Small intestine (tissue), 7 donors: Measurements from ENCODE around the gene DTNB. TPM values are rescaled to one million over a fixed set of nuclear protein-coding genes. Genes with fewer than 3 reads are reported as not detected.
"Not testable (repeated sequence)": the region's sequence is repeated elsewhere in the genome, so short reads cannot be mapped to it uniquely, and the experiment has no call there.

Source experiments
- DNase-seq, 2 donors: peaks; one replicate each; pipeline versions ENCODE4 v3.0.0 to v3.0.0-alpha.2; 2013
- FAIRE-seq: peaks from 2 replicates; lab custom pipeline; 2012; peaks lifted over from hg19 to GRCh38; lab: Jason Lieb, UNC
- H3K27ac ChIP-seq, 3 donors: one replicate each; pipeline ENCODE4 v1.5.1; 2013; ENCODE audit warnings: low read length in 2 of 3, mild to moderate bottlenecking in 2 of 3, control low read depth in 1 of 3, inconsistent platforms in 1 of 3, low read depth in 1 of 3, moderate library complexity in 1 of 3
- H3K27me3 ChIP-seq, 3 donors: one replicate each; pipeline ENCODE4 v1.6.1; 2013; ENCODE audit warnings: low read length in 3 of 3, inconsistent platforms in 1 of 3; ENCODE audit not compliant: control insufficient read depth in 3 of 3, insufficient read depth in 3 of 3
- H3K36me3 ChIP-seq, 3 donors: one replicate each; pipeline ENCODE4 v1.6.1; 2013; ENCODE audit warnings: low read length in 3 of 3, inconsistent platforms in 1 of 3, low read depth in 1 of 3, mild to moderate bottlenecking in 1 of 3, moderate library complexity in 1 of 3; ENCODE audit not compliant: control insufficient read depth in 3 of 3, insufficient read depth in 2 of 3
- H3K4me1 ChIP-seq, 3 donors: one replicate each; pipeline ENCODE4 v1.6.1; 2013; ENCODE audit warnings: low read length in 2 of 3, inconsistent platforms in 1 of 3, low read depth in 1 of 3, mild to moderate bottlenecking in 1 of 3, moderate library complexity in 1 of 3; ENCODE audit not compliant: control insufficient read depth in 3 of 3, insufficient read depth in 2 of 3
- H3K4me3 ChIP-seq, 3 donors: one replicate each; pipeline ENCODE4 v1.5.1; 2013; ENCODE audit warnings: low read length in 3 of 3, control low read depth in 1 of 3, inconsistent platforms in 1 of 3, low read depth in 1 of 3, mild to moderate bottlenecking in 1 of 3, moderate library complexity in 1 of 3
- H3K9me3 ChIP-seq, 2 donors: one replicate each; pipeline ENCODE4 v1.6.1; 2013; ENCODE audit warnings: low read depth in 1 of 2, low read length in 1 of 2; ENCODE audit not compliant: control insufficient read depth in 2 of 2, insufficient read depth in 1 of 2
- WGBS, 3 donors: extraction: QIAGEN DNeasy Blood & Tissue Kit; methylation state at CpG; one replicate each; pipeline ENCODE4 v1.1.7; 2013; 5-methylcytosine and 5-hydroxymethylcytosine counted together
- polyA plus RNA-seq, 4 donors: library from polyadenylated mRNA; stranded (reverse) in 3 of 4; unstranded in 1 of 4; fragments of 200-250 nt in 3 of 4; fragments of 120-200 nt in 1 of 4; gene quantifications; one replicate each; pipeline versions ENCODE4 v1.2.1 to v1.2.3, GENCODE V29; 2013
- donor health status: healthy with polysubstance abuse.
- donor health status: control.
- donor health status: control.
- donor health status: Bipolar disorder and iron deficiency.
- donor health status: healthy.

Gene DTNB
- polyA plus RNA-seq, 4 donors, result 2.4 to 9.7 (median 4.4) TPM

- not testable (repeated sequence) for H3K9me3 ChIP-seq, H3K36me3 ChIP-seq, H3K4me3 ChIP-seq, FAIRE-seq, H3K27ac ChIP-seq, H3K4me1 ChIP-seq, H3K27me3 ChIP-seq, DNase-seq
- WGBS, 3 donors, result 92 to 97% (median 96%) methylated on average over 9 to 34 of the region's 34 CpGs
Measured at GRCh38 chr2:25633801-25634200, 39.6 kb downstream of the DTNB start.

- Histone ChIP-seq H3K4me3 (no peak overlapping the region), H3K36me3 (no peaks in the 10 kb centered on the region), H3K27ac (no peak overlapping the region), H3K9me3 (no peaks in the 10 kb centered on the region), H3K27me3 (no peaks in the 10 kb centered on the region), H3K4me1 (no peaks in the 10 kb centered on the region)
- no peak for FAIRE-seq
- DNase-seq, result no peak
- 77 to 90% (median 87%) methylated on average over 2 of the region's 2 CpGs for WGBS, 3 donors
Measured at GRCh38 chr2:25632396-25632795, 41.0 kb downstream of the DTNB start.

- Histone ChIP-seq H3K36me3 (peaks cover 0 to 4% (median 0%) of the 10 kb centered on the region in 3 donors), H3K27me3 (no peaks in the 10 kb centered on the region), H3K27ac (no peak overlapping the region), H3K9me3 (no peaks in the 10 kb centered on the region), H3K4me3 (no peak overlapping the region), H3K4me1 (no peaks in the 10 kb centered on the region)
- FAIRE-seq (no peak), DNase-seq (no peak)
- WGBS, 3 donors, result 87 to 94% (median 91%) methylated on average over 2 of the region's 2 CpGs
Measured at GRCh38 chr2:25624635-25625034, 48.7 kb downstream of the DTNB start.

- no peak for FAIRE-seq
- no peaks in the 10 kb centered on the region for H3K27me3 ChIP-seq
Measured at GRCh38 chr2:25623361-25623760, 50.0 kb downstream of the DTNB start.

GRCh38 chr2:25620711-25621110 lies 52.7 kb downstream of the DTNB start:
- Histone ChIP-seq H3K36me3 (no peaks in the 10 kb centered on the region), H3K27me3 (no peaks in the 10 kb centered on the region), H3K27ac (no peak overlapping the region), H3K9me3 (no peaks in the 10 kb centered on the region), H3K4me3 (no peak overlapping the region), H3K4me1 (peaks cover 0 to 8% (median 6%) of the 10 kb centered on the region in 3 donors)
- DNase-seq, result no peak
- WGBS, 3 donors, result 86 to 89% (median 88%) methylated on average over 4 of the region's 4 CpGs
- FAIRE-seq, result no peak

More at GRCh38 chr2:25623361-25623760, 50.0 kb downstream of the DTNB start:
- peaks cover 0 to 4% (median 0%) of the 10 kb centered on the region in 3 donors for H3K36me3 ChIP-seq
- H3K27ac ChIP-seq, result no peak overlapping the region
- no peak overlapping the region for H3K4me3 ChIP-seq
- no peak for DNase-seq
- 60 to 87% (median 78%) methylated on average over 3 of the region's 3 CpGs for WGBS, 3 donors
- no peaks in the 10 kb centered on the region for H3K9me3 ChIP-seq
- peaks cover 0 to 4% (median 2%) of the 10 kb centered on the region in 3 donors for H3K4me1 ChIP-seq

GRCh38 chr2:25620077-25620476 lies 53.3 kb downstream of the DTNB start:
- Histone ChIP-seq H3K27me3 (no peaks in the 10 kb centered on the region), H3K4me1 (peaks cover 0 to 10% (median 9%) of the 10 kb centered on the region in 3 donors), H3K27ac (no peak overlapping the region), H3K4me3 (no peak overlapping the region), H3K36me3 (no peaks in the 10 kb centered on the region), H3K9me3 (no peaks in the 10 kb centered on the region)
- FAIRE-seq (no peak), DNase-seq (no peak)
- 85 to 89% (median 86%) methylated on average over 5 of the region's 5 CpGs for WGBS, 3 donors

GRCh38 chr2:25619185-25619584 lies 54.2 kb downstream of the DTNB start:
- Histone ChIP-seq H3K4me1 (peaks cover 0 to 11% (median 9%) of the 10 kb centered on the region in 3 donors), H3K27me3 (no peaks in the 10 kb centered on the region), H3K27ac (no peak overlapping the region), H3K4me3 (no peak overlapping the region), H3K36me3 (no peaks in the 10 kb centered on the region), H3K9me3 (no peaks in the 10 kb centered on the region)
- no peak for DNase-seq
- no peak for FAIRE-seq
- 43 to 67% (median 56%) methylated on average over 4 of the region's 4 CpGs for WGBS, 3 donors

GRCh38 chr2:25618676-25619075 lies 54.7 kb downstream of the DTNB start:
- Histone ChIP-seq H3K4me3 (no peak overlapping the region), H3K36me3 (no peaks in the 10 kb centered on the region), H3K27me3 (no peaks in the 10 kb centered on the region), H3K27ac (no peak overlapping the region), H3K4me1 (peaks cover 0 to 11% (median 9%) of the 10 kb centered on the region in 3 donors), H3K9me3 (no peaks in the 10 kb centered on the region)
- no peak for FAIRE-seq
- WGBS, 3 donors, result 6 to 63% (median 26%) methylated on average over 2 of the region's 2 CpGs
- DNase-seq, result peak; percentile 36 to 65
